SKM-1 (cell line): ENCODE data around the gene ARGLU1.
A peak's percentile ranks its signal among the peaks of the same experiment; 100 is the strongest.

Experiments
- DNase-seq: peaks from one replicate; lab custom pipeline; 2025; ENCODE audit not compliant: unreplicated experiment; lab: John Stamatoyannopoulos, UW

The ARGLU1 gene

DNA sequence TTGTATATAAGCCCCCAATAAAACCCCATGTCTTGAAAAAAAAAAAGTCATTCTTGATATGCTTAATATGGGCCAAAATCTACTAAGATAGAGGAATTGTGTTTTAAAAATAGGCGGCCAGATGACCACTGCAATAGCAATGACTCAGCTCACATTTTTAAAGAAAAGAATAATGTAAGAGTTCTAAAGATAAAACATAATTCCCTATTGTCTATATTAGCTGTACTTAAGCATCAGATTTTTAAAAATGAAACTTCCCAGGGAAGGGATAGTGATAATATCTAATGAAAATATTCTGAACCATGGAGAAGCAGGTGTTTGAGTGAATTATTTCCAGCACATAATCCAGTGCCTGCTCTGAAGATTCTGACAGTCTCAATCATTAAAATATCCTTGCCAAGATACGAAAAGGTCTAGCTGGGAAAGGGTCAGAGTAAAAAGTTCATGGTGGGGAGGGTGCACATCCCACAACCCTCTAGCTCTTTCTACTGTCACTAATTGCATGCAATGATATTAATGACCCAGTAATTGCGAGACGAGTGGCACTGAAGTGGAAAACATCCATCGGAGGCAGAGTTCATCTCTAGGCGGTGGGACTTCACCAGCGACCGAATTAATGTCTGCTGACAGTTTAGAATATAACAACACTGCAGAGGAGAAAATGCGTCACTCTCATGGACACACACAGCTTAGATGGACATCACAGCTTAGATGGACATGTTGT, 64.0 kb downstream of the ARGLU1 start:
- DNase-seq = no peak

DNA sequence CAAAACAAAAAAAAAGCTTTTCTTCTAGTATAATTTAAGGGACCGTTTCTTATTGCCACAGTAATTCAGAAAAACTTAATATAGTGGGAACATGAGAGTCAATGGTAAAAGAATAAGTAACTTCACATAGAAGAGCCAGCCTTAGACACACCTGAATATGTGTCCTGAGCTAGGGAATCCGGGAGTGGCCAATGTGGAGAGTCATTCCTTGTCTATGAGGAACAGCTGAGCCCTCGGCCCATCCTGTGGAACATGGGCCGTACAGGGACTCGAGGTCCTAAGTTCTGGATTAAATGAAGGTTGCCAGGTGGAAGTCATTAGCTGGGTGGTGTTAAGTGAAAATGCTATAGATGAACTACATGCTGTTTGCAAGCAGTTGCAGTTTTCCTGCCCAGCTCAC, 64.7 kb downstream of the ARGLU1 start:
- DNase-seq = no peak

DNA sequence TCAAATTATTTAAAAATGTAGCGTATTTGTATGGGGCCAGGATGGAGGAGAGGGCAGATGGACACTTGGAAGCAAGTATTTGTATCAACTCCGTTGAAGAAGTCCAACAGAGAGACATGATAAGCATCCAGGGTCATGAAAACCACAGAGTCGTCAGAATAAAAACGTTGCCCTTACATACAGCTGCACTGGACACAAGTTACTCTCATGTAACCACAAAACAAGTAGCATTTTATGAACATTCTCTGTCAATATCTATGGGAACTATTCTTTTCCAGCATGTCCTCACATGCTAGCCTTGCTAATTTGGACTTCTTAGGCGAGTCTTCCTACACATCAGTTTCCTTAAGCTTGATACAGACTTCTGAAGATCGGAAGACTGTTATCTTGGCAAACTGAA, 67.5 kb downstream of the ARGLU1 start:
- no peak for DNase-seq

DNA sequence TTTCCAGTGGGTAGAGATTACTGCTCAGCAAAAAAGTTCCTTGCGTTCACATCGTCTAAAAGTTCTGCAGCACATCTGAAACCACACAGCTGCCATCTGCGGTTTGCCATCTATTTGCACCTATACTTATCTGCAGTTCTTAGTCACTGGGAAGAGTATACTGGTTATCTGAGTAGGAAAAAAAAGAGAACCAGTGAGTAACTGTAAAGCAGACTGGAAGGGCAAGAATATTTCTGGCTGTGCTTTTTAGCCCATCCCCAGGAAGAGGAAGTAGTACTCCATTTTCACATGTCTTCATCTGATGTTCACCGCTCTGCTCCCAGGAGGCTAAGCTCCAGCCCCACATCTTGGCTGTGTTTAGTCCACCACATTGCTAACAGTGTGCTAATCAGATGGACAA, 68.0 kb downstream of the ARGLU1 start:
- DNase-seq = peak; percentile 61

DNA sequence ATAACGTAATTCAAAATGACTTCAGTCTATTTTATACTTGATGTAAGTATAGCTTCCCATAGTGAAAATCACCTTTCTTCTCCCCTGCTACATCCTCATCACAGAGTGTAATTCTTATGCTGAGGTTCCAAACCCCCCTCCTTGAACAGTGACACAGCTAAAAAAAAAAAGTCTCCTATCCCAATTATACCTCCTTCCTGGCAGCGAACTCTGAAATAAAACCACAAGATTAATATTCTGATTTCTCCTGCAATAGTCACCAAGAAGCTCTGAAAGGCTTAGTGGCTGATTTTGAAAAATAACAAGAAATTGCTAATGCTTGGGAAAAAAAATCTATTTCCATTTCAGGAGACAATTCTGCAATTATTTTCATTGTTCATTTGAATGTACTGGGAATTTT, 68.8 kb downstream of the ARGLU1 start:
- no peak for DNase-seq

DNA sequence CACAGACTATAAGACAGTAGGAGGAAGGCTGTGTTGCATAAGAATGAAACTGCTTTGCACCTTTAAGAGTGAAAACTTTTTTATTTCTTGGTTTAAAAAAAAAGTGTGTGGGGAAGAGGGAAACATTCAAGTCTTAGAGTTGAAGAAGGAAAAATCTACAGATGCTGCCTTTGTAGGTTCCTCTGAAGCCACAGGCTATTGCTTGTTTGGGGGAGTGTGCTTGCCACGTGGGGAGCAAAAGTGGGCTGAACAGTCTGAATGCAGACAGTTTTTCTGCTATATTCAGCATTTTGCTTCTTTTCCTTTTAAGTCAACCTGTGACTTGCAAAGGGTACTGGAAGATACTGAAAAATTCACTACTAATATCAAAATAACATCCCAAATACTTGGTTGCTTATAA, 69.4 kb downstream of the ARGLU1 start:
- no peak for DNase-seq

DNA sequence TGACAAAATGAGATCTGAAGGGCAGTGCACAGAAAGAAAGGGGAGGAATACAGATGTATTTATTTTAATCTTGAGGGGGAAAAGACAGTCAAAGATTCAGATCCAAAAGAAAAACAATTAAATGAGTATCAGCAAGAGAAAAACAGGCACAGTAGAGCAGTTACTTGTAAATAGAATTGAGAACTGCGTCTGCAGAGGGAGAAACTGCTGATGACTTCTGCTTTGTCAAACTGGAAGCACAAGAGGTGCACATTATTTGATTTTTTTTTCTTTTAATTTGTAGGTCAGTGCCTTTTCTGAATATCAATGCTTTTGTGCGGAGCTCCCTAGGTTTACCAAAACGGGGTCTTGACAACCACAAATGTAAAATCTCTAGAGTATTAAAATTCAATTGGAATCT, 69.8 kb downstream of the ARGLU1 start:
- no peak for DNase-seq

DNA sequence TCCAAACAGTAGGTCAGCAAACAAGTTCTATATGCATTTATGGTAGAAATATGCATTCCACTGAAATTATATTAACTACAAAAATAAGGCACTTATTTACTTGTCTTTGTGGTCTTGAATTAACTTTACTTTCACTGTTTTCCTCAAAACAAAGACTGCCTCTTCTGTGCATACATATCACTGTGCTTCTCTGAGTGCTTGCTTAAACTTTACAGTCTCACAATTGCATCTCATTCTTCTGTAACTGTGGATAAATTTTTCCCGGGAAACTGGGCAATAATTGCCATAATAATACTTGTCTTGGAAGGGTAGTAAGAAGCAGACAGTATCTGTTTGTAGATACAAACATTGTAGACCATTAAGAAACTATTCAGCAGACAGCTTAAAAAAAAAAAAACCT, 70.9 kb downstream of the ARGLU1 start:
- no peak for DNase-seq

DNA sequence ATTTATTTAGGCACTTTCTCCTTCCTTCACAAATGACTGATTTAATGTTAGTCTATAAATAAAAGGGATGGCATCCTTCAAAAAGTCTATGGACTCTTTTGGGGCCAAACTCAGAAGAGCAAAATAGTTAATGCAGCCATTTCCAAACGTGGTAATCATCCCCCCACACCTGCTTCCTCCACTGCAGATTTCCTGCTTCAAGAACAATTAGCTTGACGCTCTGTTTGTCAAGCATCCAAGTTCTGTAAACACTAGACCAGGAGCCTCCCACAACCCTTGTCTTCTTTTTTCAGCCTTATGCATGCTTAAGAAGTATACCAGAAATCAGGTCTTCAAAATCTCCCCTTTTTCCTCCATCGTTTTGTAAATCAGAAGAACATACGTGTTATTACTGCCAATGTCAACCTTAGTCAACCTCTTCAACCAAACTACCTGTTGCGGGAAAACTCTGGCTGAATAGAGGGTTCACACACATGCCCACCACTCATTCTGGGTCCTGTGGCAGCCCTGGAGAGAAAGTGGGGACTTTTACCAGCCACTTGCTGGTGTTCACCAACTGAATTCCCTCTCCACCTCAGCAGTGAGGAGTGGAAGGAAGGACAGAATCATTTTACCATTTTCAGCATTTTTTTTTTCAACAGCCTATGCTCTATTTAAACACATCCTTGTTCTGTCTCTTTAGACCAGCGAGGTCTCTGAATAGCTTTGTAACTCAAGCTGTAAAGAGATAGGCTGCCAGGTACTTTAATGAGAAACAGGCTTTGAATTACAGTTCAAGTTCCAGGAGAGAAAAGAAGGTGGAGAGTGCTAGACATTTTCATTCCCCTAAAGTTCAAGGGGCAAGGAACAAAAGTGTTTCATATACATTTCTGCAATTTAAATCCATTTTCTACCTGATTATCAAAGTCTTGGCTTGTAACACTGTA, 71.6 kb downstream of the ARGLU1 start:
- no peak for DNase-seq

DNA sequence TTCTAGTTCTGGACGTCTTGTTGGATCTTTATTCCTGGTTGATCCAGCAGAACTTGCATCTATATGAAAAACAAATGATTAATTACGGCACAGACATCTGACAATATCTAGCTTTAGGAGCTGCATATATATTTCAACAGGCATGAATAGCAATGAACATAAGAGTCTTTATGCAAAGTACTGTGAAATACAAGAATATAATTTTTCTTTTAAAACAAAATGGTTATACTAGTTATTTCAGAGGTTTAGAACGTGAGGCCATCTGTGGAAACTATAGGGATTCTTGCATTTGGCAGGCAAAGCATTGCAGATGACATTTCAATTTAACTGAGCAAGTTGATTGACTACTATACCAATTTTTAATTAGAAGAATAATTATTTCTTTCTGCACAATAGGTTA, 73.0 kb downstream of the ARGLU1 start:
- DNase-seq = no peak

DNA sequence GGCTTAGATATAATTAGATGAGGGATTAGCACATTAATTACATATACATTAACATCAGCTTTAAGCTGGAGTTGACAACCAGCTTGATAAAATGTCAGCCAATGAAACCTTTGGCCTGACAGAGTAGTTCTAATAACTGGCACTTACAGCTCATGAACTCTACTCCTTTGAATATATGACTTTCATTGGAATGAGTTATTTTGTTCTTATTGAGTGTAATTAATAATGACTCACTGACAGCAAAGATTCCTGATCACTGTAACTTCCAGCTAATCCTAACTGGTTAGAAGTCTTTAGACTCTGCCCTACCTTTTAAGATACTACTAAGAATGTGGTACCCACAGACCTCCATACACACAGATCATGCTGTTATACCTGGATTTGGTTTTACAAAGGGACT, 73.4 kb downstream of the ARGLU1 start:
- no peak for DNase-seq

DNA sequence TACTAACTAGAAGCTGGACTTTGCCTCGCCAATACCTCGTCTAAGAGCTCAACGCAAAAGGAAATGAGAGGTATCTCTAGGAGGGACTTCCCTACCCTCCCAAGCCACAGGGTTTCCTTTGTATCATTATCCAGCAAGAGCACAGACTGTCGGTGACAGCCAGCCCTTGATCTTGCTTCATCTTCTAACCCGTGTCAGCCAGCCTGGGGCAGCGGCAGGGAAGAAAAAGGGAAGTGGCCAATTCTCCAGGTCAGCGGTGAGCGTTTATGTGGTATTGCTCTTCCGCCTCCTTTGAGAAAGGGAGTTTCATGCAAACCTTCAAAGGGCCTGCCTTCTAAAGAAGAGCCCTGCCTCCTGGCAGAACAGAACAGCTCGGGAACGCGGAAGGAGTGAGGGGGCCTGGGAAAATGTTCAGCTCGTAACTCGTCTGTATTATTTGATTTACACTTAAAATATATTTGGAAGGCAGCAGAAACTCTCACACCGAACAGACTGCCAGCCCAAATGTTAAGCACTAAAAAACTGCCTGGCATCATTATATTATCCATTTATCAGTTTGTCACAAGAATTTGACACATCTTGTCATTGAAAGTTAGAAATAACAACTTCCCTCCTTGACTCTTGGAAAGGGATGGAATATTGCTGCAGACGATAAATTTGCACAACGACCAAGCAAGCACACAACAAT, 74.3 kb downstream of the ARGLU1 start:
- peak; percentile 93 for DNase-seq

DNA sequence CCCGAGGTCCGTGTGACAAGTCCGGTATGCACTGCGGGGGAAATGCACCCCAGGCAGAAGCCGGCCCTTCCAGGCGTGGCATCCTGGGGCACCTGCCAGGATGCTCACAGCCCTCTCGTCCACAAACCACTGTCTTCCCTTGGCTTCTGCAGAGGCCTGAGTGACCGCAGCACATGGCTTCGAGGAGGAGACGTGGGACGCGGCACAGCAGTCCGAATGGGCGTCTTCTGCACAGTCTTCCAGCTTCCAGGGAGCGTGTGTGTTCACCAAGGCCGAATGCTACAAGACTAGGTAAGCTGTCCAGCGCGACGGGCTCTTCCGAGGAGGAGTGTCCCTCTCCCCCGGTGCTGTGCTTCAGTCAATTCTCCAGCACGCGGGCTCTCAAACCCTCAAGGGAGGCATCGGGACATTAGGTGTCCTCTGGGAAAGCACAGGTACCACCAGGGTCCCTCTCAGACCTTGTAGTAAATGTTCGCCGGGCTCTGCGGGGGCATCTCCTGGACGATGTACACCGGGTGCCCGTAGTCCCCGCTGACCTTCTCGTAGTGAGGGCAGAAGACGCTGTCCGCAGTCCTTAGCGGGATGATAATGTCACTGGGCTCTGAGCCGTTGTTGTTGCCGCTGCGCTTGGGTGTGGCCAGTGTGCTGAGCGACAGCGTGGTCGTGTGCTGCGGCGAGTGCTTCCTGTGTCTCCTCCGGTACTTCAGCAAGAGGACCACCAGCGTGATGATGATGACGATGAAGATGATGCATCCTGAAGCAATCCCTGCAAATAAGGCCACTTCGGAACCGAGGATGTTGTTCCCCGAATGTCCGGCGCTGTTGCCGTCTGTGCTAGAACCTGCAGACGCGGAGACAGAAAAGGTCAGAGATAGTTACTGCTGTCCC, 75.1 kb downstream of the ARGLU1 start:
- DNase-seq = no peak

DNA sequence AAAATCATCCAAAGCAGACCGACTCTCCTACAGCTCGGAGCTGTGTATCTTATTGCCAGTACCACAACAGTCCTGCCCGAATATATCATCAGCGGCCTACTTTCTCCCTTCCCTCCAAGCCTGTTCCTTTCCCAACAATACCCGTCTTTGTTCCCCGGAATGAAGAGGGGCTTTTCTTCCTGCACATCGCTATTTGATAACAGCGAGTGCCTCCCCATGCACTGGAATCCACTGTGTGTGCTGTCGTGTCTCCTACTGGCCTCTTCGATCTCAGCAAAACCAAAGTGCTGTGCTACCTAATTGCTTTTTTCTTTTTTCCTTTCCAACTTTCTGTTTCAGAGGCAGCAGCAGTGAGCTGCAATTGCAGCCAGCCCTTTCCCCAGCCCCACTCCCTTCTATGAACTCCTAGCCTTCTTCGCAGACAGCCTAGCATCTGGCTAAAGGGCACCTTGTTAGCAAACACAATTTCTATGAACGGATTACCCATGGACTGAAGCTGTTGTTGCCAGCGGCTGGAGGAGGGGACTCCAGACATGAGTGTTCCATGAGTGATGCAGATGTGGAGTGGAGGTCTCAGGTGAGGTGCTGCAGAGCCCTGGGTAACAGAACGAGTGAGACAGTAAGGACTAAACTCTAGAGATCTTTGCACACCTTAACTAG, 75.9 kb downstream of the ARGLU1 start:
- no peak for DNase-seq
